Tibial nerve (tissue), 4 donors: ENCODE measurements around the gene RAB28.

Source experiments
- EP300 ChIP-seq, 2 donors: sonication (generic); formaldehyde crosslinking; IDR thresholded peaks; one replicate each; pipeline ENCODE4 v1.6.1; 2017; ENCODE audit warnings: antibody characterized with exemption in 2 of 2, mild to moderate bottlenecking in 1 of 2
- POLR2A ChIP-seq, 2 donors: fragments of 450-650 bp; IDR thresholded peaks; one replicate each; pipeline ENCODE4 v1.6.1; 2017; ENCODE audit warnings: antibody characterized with exemption in 2 of 2, mild to moderate bottlenecking in 2 of 2, moderate library complexity in 2 of 2
- TF ChIP-seq, protein P1 (sequence below), 5 experiments: fragments of 200-600 bp in 3 of 5; fragments of 450-650 bp in 2 of 5; sonication (generic) in 3 of 5; IDR thresholded peaks; one replicate each; pipeline ENCODE4 v1.5.1; 2016 to 2019; ENCODE audit warnings: antibody characterized with exemption in 5 of 5, mild to moderate bottlenecking in 3 of 5, moderate library complexity in 2 of 5

DNA sequence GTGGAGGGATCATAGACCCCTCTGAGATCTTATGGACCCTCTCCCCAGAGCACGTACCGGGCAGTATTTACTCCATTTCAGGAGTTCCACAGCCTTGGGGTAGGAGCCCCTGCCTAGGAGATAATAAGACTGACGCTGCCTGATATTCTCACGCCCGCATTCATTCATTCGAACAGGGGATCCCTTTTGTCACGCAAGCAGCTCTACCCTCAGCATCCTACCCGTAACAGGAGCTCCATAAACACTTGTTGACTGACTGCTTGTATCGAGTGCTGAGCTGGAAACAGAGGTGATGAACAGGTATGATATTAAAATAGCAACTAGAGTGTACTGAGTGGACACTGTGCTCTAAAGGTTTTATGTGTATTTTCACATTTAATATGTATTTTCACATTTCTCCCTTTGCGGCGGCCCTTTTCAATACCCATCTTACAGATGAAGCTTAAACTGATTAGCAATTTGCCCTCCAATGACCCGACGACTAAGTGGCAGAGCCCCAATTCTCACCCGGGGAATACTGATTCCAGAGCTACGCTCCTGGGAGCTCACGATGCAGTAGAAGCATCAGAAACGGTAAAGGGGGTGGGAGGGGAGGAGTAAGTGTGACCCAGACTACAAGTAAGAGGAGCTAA lies 888 bp downstream of the RAB28 start:
- TF ChIP-seq, protein P1, sequence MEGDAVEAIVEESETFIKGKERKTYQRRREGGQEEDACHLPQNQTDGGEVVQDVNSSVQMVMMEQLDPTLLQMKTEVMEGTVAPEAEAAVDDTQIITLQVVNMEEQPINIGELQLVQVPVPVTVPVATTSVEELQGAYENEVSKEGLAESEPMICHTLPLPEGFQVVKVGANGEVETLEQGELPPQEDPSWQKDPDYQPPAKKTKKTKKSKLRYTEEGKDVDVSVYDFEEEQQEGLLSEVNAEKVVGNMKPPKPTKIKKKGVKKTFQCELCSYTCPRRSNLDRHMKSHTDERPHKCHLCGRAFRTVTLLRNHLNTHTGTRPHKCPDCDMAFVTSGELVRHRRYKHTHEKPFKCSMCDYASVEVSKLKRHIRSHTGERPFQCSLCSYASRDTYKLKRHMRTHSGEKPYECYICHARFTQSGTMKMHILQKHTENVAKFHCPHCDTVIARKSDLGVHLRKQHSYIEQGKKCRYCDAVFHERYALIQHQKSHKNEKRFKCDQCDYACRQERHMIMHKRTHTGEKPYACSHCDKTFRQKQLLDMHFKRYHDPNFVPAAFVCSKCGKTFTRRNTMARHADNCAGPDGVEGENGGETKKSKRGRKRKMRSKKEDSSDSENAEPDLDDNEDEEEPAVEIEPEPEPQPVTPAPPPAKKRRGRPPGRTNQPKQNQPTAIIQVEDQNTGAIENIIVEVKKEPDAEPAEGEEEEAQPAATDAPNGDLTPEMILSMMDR (IDR thresholded peaks at IDR 0.05) = no peak
- TF ChIP-seq POLR2A (IDR thresholded peaks at IDR 0.05) (no peak), EP300 (IDR thresholded peaks at IDR 0.05) (no peak)
